Measurements from ENCODE around the gene FAM107A.

The FAM107A gene

DNA sequence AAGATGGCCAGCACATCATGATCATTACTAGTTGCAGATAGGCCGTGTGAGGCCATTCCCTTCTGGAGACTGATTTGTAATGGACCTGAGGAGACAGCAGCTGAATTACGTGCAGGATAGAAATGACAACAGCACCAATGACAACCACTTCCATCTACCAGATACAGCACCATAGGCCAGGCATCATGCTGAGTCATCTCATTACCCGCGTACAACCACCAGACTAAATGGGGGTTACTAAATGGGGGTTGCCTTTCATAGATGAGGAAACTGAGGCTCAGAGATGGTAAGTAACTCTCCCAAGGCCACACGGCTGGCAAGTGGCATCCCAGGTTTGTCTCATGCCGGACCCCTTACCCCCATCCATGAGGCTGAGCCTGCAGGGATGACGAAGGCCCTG is 32.8 kb upstream of the FAM107A start:
- no peak for DNase-seq (ENCODE audit: low read depth in 2 of 2)
- H3K4me3 ChIP-seq (replicated peaks in 1 of 2; ENCODE audit: low read depth in 2 of 2, low read length in 2 of 2): no peak overlapping the region
- TF ChIP-seq, protein P1, sequence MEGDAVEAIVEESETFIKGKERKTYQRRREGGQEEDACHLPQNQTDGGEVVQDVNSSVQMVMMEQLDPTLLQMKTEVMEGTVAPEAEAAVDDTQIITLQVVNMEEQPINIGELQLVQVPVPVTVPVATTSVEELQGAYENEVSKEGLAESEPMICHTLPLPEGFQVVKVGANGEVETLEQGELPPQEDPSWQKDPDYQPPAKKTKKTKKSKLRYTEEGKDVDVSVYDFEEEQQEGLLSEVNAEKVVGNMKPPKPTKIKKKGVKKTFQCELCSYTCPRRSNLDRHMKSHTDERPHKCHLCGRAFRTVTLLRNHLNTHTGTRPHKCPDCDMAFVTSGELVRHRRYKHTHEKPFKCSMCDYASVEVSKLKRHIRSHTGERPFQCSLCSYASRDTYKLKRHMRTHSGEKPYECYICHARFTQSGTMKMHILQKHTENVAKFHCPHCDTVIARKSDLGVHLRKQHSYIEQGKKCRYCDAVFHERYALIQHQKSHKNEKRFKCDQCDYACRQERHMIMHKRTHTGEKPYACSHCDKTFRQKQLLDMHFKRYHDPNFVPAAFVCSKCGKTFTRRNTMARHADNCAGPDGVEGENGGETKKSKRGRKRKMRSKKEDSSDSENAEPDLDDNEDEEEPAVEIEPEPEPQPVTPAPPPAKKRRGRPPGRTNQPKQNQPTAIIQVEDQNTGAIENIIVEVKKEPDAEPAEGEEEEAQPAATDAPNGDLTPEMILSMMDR (IDR thresholded peaks at IDR 0.05; ENCODE audit: low read depth, low read length): no peak

- DNase-seq (ENCODE audit: low read depth in 2 of 2): no peak
- TF ChIP-seq, protein P1 (IDR thresholded peaks at IDR 0.05; ENCODE audit: low read depth, low read length): no peak
- no peak overlapping the region for H3K4me3 ChIP-seq (replicated peaks in 1 of 2; ENCODE audit: low read depth in 2 of 2, low read length in 2 of 2)
Measured at GRCh38 chr3:58608648-58609047, 31.5 kb upstream of the FAM107A start.

GRCh38 chr3:58607816-58608215 is 30.6 kb upstream of the FAM107A start:
- no peak overlapping the region for H3K4me3 ChIP-seq (replicated peaks in 1 of 2; ENCODE audit: low read depth in 2 of 2, low read length in 2 of 2)
- no peak for DNase-seq (ENCODE audit: low read depth in 2 of 2)
- TF ChIP-seq, protein P1 (IDR thresholded peaks at IDR 0.05; ENCODE audit: low read depth, low read length): no peak

DNA sequence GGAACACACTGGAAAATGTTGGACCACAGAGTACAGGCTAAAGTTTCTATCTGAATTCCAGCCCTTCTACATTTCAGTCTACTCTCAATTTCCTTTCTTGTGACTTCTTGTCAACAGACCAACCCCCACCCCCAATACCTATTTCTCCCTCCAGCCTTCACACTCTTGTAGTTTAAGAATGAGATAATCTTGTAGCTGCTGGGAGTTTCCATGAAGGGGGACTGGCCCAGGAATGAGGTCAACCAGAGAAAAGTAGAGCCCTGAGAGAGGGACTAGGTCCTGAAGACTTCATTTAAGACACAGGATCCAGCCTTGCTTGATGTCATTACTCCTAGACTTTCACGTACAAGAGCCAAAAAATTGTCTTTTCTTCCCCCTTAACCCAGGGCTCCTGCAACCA is 29.5 kb upstream of the FAM107A start:
- DNase-seq (ENCODE audit: low read depth in 2 of 2): no peak
- TF ChIP-seq, protein P1 (IDR thresholded peaks at IDR 0.05; ENCODE audit: low read depth, low read length): no peak
- no peak overlapping the region for H3K4me3 ChIP-seq (replicated peaks in 1 of 2; ENCODE audit: low read depth in 2 of 2, low read length in 2 of 2)

- DNase-seq (ENCODE audit: low read depth in 2 of 2): no peak
- no peak overlapping the region for H3K4me3 ChIP-seq (replicated peaks in 1 of 2; ENCODE audit: low read depth in 2 of 2, low read length in 2 of 2)
- TF ChIP-seq, protein P1 (IDR thresholded peaks at IDR 0.05; ENCODE audit: low read depth, low read length): no peak
Measured at GRCh38 chr3:58604031-58604430, 26.8 kb upstream of the FAM107A start.

GRCh38 chr3:58603606-58604005 is 26.4 kb upstream of the FAM107A start:
- DNase-seq (ENCODE audit: low read depth in 2 of 2): no peak
- no peak overlapping the region for H3K4me3 ChIP-seq (replicated peaks in 1 of 2; ENCODE audit: low read depth in 2 of 2, low read length in 2 of 2)
- TF ChIP-seq, protein P1 (IDR thresholded peaks at IDR 0.05; ENCODE audit: low read depth, low read length): no peak

GRCh38 chr3:58597770-58598310 is 20.6 kb upstream of the FAM107A start:
- TF ChIP-seq, protein P1 (IDR thresholded peaks at IDR 0.05; ENCODE audit: low read depth, low read length): no peak
- no peak for DNase-seq (ENCODE audit: low read depth in 2 of 2)
- H3K4me3 ChIP-seq (replicated peaks in 1 of 2; ENCODE audit: low read depth in 2 of 2, low read length in 2 of 2): no peak overlapping the region

All from cardiac fibroblast (primary cell).